Heart right ventricle (tissue), 16 donors: ENCODE results near the gene DNAH10. TPM values are rescaled to one million over a fixed set of nuclear protein-coding genes. Genes with fewer than 3 reads are reported as not detected.

Experiments
- ATAC-seq, 8 donors: fragments of 200-7000 bp; cut with Tn5 transposase; one replicate each; pipeline ENCODE4 v1.9.1; 2020; ENCODE audit warnings: mild to moderate bottlenecking in 8 of 8, moderate library complexity in 8 of 8, moderate number of reproducible peaks in 1 of 8
- DNase-seq, 2 donors: peaks; one replicate each; pipeline ENCODE4 v3.0.0-alpha.2; 2020
- H3K27ac ChIP-seq, 10 donors: fragments of 200-600 bp; sonication (generic) in 2 of 10; one replicate each; pipeline versions ENCODE4 v1.5.0 to v1.8.0; 2020 to 2022; ENCODE audit warnings: mild to moderate bottlenecking in 3 of 10
- H3K27me3 ChIP-seq, 7 donors: fragments of 200-600 bp; one replicate each; pipeline ENCODE4 v1.8.0; 2021 to 2022; ENCODE audit warnings: mild to moderate bottlenecking in 2 of 7
- H3K36me3 ChIP-seq, 9 donors: fragments of 200-600 bp; sonication (generic) in 1 of 9; one replicate each; pipeline versions ENCODE4 v1.5.0 to v1.8.0; 2020 to 2022; ENCODE audit warnings: mild to moderate bottlenecking in 2 of 9
- H3K4me1 ChIP-seq, 9 donors: fragments of 200-600 bp; sonication (generic) in 1 of 9; one replicate each; pipeline versions ENCODE4 v1.5.0 to v1.8.0; 2020 to 2022; ENCODE audit warnings: mild to moderate bottlenecking in 4 of 9
- H3K4me3 ChIP-seq, 10 donors: fragments of 200-600 bp; sonication (generic) in 2 of 10; one replicate each; pipeline versions ENCODE4 v1.5.0 to v1.8.0; 2020 to 2022; ENCODE audit warnings: mild to moderate bottlenecking in 7 of 10, moderate library complexity in 2 of 10
- H3K9me3 ChIP-seq, 11 donors: fragments of 200-600 bp in 10 of 11; sonication (generic) in 2 of 11; one replicate each; pipeline versions ENCODE4 v1.5.0 to v1.8.0; 2013 to 2022; ENCODE audit warnings: mild to moderate bottlenecking in 2 of 11, control low read depth in 1 of 11, moderate library complexity in 1 of 11
- WGBS, 2 donors: extraction: QIAGEN DNeasy Blood & Tissue Kit; methylation state at CpG; one replicate each; pipeline ENCODE4 v1.1.7; 2013; ENCODE audit warnings: inconsistent platforms in 1 of 2; 5-methylcytosine and 5-hydroxymethylcytosine counted together
- intact Hi-C, 10 donors: fragments of 100-400 bp; cut with DNase I; formaldehyde crosslinking; loops; one replicate each; pipeline versions ENCODE4 v1.11.1 to v1.14.2; 2022
- polyA plus RNA-seq, 2 donors: library from polyadenylated mRNA; stranded (reverse); fragments of 200-250 nt; gene quantifications; one replicate each; pipeline ENCODE4 v1.2.3, GENCODE V29; 2013
- total RNA-seq, 10 donors: library from RNA; stranded (reverse); fragmentation: NEBNext Ultra II Directional in 3 of 10; extraction: Animal tissue kit (Norgen Biotek cat#: 25700) in 3 of 10; gene quantifications; one replicate each; pipeline versions ENCODE4 v1.2.1 to v1.2.4, GENCODE V29; 2021 to 2023
- TF ChIP-seq, protein P1 (sequence below), 9 donors: fragments of 200-600 bp; sonication (generic) in 2 of 9; IDR thresholded peaks; one replicate each; pipeline versions ENCODE4 v1.5.0 to v1.8.0; 2021 to 2022; ENCODE audit warnings: antibody characterized with exemption in 9 of 9, mild to moderate bottlenecking in 5 of 9, moderate library complexity in 1 of 9
- donor health status: Arrhythmogenic right ventricular cardiomyopathy.
- donor health status: ischemic (EF 13 %, LVEDD 7.1; RV severe dilation, severe dysfunction).
- donor health status: healthy with polysubstance abuse.
- donor health status: DM: no; HTN: yes; CAD: no.
- donor health status: DM: no; HTN: no; CAD: no.
- donor health status: ischemic (EF 25% LVEDD 6.9; RV normal size, moderate dysfunction).
- donor health status: ischemic (EF 25% LVEDD 5.7; RV mildly dilated, moderate dysfunction).
- donor health status: healthy.
- donor health status: DM: yes; HTN: yes; CAD: no.
- donor health status: Ischemic cardiomyopathy.
- donor health status: ischemic (EF 35%, LVEDD 5.7; RV mildly dilated, moderate dysfunction).
- donor health status: nonischemic (EF 11% LVEDD 7.7; RV severe dilation, severe dysfunction).
- donor health status: DM: yes; HTN: yes; CAD: no.
- donor health status: PGD.
- donor health status: ischemic (EF 29% LVEDD 5.4; RV normal size, mild dysfunction).
- donor health status: nonischemic (EF 23%, LVEDD 6.1; RV moderate dilation, normal function).

DNAH10 gene
- total and polyA plus RNA-seq, 12 donors: 0.05 to 0.60 (median 0.09) TPM; not detected in 3

DNA sequence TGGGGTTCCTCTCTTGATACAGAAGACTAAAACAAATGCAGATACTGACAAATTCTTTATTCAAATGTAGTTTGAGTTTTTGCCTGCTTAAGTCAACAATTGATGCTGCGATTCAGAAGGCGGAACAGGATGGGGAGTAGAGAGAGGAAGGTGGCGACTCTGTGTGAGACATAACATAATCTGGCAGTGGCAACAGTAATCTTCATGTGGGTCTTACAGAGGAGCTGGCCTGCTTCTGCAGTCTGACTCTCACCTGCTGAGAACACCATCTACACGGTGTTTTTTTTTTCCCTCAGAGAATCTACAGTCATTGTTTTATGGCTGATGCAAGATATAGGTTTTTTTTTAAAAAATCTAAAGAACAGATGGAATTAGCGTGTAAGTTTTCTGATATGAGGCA, 200.4 kb downstream of the DNAH10 start:
- H3K36me3 ChIP-seq: peaks cover 0 to 16% (median 0%) of the 10 kb centered on the region in 9 donors
- no peaks in the 10 kb centered on the region for H3K9me3 ChIP-seq
- intact Hi-C loops: no loop called here
- ATAC-seq (no peak), DNase-seq (no peak)
- H3K4me3 ChIP-seq: no peak overlapping the region
- TF ChIP-seq, protein P1, sequence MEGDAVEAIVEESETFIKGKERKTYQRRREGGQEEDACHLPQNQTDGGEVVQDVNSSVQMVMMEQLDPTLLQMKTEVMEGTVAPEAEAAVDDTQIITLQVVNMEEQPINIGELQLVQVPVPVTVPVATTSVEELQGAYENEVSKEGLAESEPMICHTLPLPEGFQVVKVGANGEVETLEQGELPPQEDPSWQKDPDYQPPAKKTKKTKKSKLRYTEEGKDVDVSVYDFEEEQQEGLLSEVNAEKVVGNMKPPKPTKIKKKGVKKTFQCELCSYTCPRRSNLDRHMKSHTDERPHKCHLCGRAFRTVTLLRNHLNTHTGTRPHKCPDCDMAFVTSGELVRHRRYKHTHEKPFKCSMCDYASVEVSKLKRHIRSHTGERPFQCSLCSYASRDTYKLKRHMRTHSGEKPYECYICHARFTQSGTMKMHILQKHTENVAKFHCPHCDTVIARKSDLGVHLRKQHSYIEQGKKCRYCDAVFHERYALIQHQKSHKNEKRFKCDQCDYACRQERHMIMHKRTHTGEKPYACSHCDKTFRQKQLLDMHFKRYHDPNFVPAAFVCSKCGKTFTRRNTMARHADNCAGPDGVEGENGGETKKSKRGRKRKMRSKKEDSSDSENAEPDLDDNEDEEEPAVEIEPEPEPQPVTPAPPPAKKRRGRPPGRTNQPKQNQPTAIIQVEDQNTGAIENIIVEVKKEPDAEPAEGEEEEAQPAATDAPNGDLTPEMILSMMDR (IDR thresholded peaks at IDR 0.05): no peak
- WGBS, 2 donors: 70 to 77% methylated on average over 5 of the region's 5 CpGs
- no peaks in the 10 kb centered on the region for H3K27me3 ChIP-seq
- peak overlapping the region in 2 of 10 donors; percentile 59 to 69 for H3K27ac ChIP-seq
- H3K4me1 ChIP-seq: peaks cover 0 to 77% (median 12%) of the 10 kb centered on the region in 9 donors

DNA sequence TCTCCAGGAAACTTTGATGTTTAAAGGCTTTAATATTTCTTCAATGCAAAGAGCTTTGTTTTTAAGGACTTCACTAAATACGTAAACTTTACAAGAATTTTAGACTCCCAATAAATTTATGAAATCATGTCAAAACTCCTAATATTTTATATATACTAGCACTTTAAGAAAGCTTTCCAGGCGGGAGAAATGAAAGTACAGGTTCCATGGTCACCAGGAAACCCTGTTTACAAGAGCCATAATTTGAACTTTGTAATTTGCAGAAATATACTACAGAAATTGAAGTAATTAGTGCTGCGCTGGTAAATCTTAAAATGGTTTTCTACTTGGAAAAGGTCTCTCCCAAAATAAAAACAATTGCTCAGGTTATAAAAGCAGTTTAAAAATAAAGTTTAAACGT, 201.7 kb downstream of the DNAH10 start:
- intact Hi-C loops: no loop called here

DNA sequence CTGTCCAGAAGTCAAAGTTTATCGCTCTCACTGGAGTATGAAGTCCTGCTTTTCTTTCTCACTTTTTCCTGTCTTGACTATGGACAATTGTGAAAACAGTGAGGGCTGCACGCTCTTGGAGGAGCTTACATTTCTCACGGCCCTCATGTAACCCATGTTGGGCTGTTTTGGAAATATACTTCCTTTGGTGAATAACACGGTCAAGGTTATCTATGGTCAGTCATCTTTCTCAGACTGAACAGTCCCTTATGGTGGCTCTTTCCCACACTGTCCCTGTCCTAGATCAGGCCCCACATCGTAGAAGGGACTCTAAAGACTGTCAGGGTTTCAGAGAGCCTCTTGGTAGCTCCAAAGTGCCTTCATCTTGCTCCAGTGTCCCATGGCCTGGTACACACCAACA, 203.3 kb downstream of the DNAH10 start:
- peak in 7 of 8 donors; percentile 43 to 73 (median 56) for ATAC-seq

More for the DNA sequence above, 201.7 kb downstream of the DNAH10 start:
- DNase-seq: no peak
- no peaks in the 10 kb centered on the region for H3K9me3 ChIP-seq
- no peak for ATAC-seq
- H3K27ac ChIP-seq: no peak overlapping the region
- H3K4me1 ChIP-seq: peaks cover 0 to 74% (median 8%) of the 10 kb centered on the region in 9 donors
- no peak overlapping the region for H3K4me3 ChIP-seq
- WGBS, 2 donors: 95% methylated on average over 4 of the region's 4 CpGs
- peaks cover 0 to 17% (median 0%) of the 10 kb centered on the region in 9 donors for H3K36me3 ChIP-seq
- no peaks in the 10 kb centered on the region for H3K27me3 ChIP-seq
- TF ChIP-seq, protein P1 (IDR thresholded peaks at IDR 0.05): no peak

DNA sequence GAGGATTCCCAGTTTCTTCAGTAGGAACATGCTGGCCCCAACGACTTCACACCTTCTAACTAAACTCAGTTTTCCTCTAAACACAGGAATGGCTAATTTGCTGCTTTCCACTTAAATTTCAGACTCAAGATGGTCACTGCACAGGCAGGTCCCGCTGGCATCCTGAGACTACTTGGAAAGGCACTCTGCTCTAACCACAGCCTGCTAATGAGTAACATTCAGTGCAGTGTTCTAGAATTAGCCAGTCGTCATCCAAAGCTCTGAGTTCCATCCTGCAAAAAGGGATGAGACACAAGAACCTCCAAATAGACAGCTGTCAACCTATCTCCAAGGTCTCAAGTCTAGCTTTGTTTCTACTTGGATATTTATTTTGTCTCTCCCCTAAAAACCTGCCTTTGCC, 204.5 kb downstream of the DNAH10 start:
- DNase-seq (no peak), ATAC-seq (no peak)
- 82 to 90% methylated on average over 3 of the region's 3 CpGs for WGBS, 2 donors
- intact Hi-C loops: no loop called here
- H3K9me3 ChIP-seq: no peaks in the 10 kb centered on the region
- TF ChIP-seq, protein P1 (IDR thresholded peaks at IDR 0.05): no peak
- H3K4me3 ChIP-seq: no peak overlapping the region
- H3K27me3 ChIP-seq: no peaks in the 10 kb centered on the region
- H3K27ac ChIP-seq: peak overlapping the region in 3 of 10 donors; percentile 37 to 52 (median 38)
- peaks cover 0 to 78% (median 16%) of the 10 kb centered on the region in 9 donors for H3K4me1 ChIP-seq
- H3K36me3 ChIP-seq: peaks cover 0 to 17% (median 0%) of the 10 kb centered on the region in 9 donors

More for the DNA sequence above, 203.3 kb downstream of the DNAH10 start:
- WGBS, 2 donors: 59 to 62% methylated on average over 5 of the region's 5 CpGs
- H3K9me3 ChIP-seq: no peaks in the 10 kb centered on the region
- DNase-seq: no peak
- TF ChIP-seq, protein P1 (IDR thresholded peaks at IDR 0.05): no peak
- intact Hi-C loops: no loop called here
- H3K27me3 ChIP-seq: no peaks in the 10 kb centered on the region
- H3K4me3 ChIP-seq: no peak overlapping the region
- H3K36me3 ChIP-seq: peaks cover 0 to 17% (median 0%) of the 10 kb centered on the region in 9 donors
- peak overlapping the region in 4 of 10 donors; percentile 18 to 52 (median 32) for H3K27ac ChIP-seq
- H3K4me1 ChIP-seq: peaks cover 0 to 78% (median 12%) of the 10 kb centered on the region in 9 donors
